OCI-LY3 (cell line): Measurements from ENCODE around the gene PARD3B.

Experiments used
- CTCF ChIP-seq: fragments of 200-600, 300-600 bp; sonication (generic); IDR thresholded peaks from 2 replicates; pipeline ENCODE4 v1.5.1; 2014; ENCODE audit warnings: antibody characterized with exemption, low read length, low read depth
- EZH2phosphoT487 ChIP-seq: fragments of 200-600 bp; shearing (Covaris generic); IDR thresholded peaks from 2 replicates; pipeline ENCODE4 v1.6.1; 2018; ENCODE audit warnings: antibody characterized with exemption, mixed run types, low read depth

DNA sequence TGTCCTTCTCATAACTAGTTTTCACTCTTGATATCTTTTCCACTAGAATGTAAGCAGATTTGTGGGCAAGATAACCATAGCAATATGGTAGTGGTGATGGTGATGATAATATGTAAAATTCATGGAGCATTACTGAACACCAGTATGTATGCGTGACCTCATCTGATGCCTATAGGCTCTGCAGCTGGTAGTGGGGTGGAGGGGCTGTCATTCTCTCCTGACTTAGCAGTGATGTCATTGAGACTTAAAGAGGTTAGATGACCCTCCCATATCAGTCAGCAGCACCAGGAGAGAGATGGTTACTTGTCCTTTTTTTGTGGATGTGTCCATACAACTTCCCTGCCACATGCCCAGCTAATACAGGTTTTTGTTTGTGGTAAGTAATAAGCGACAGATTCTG, 27.9 kb downstream of the PARD3B start:
- TF ChIP-seq CTCF (no peak), EZH2phosphoT487 (no peak)
